GM12878 (cell line): Measurements from ENCODE around the gene SRF. TPM values are rescaled to one million over a fixed set of nuclear protein-coding genes. Genes with fewer than 3 reads are reported as not detected.

Experiments
- BCL11A ChIP-seq: IDR thresholded peaks from 2 replicates; pipeline ENCODE4 v1.6.1; 2011; ENCODE audit warnings: low read depth, low read length
- CBX5 ChIP-seq: sonication (generic); IDR thresholded peaks from 2 replicates; pipeline ENCODE4 v1.6.1; 2016; ENCODE audit warnings: low read depth, moderate library complexity, mild to moderate bottlenecking, inconsistent platforms
- CHD2 ChIP-seq: IDR thresholded peaks from 2 replicates; pipeline ENCODE4 v1.6.1; 2011; ENCODE audit warnings: low read depth, low read length, improper control_type of control experiment, borderline replicate concordance
- ESRRA ChIP-seq: IDR thresholded peaks from 2 replicates; pipeline ENCODE4 v1.6.1; 2012; ENCODE audit warnings: mild to moderate bottlenecking, low read length, improper control_type of control experiment
- HDGF ChIP-seq: fragments of 450-650 bp; IDR thresholded peaks from 2 replicates; pipeline ENCODE4 v1.6.1; 2016; ENCODE audit warnings: antibody characterized with exemption
- MEF2A ChIP-seq: IDR thresholded peaks from 2 replicates; pipeline ENCODE4 v1.6.1; 2011; ENCODE audit warnings: low read depth, mild to moderate bottlenecking, low read length, moderate library complexity; ENCODE audit not compliant: insufficient read depth
- MTA3 ChIP-seq: IDR thresholded peaks from 2 replicates; pipeline ENCODE4 v1.6.1; 2012; ENCODE audit warnings: low read length, inconsistent platforms, borderline replicate concordance
- MXI1 ChIP-seq: fragments of 150-350 bp; IDR thresholded peaks from 2 replicates; pipeline ENCODE4 v1.6.1; 2011; ENCODE audit warnings: low read depth, mild to moderate bottlenecking, inconsistent platforms, low read length, improper control_type of control experiment
- PML ChIP-seq: IDR thresholded peaks from 2 replicates; pipeline ENCODE4 v1.6.1; 2012; ENCODE audit warnings: low read length, inconsistent platforms
- RFX5 ChIP-seq: IDR thresholded peaks from 2 replicates; pipeline ENCODE4 v1.6.1; 2011; ENCODE audit warnings: low read depth, low read length, improper control_type of control experiment
- SMC3 ChIP-seq: IDR thresholded peaks from 2 replicates; pipeline ENCODE4 v1.6.1; 2011; ENCODE audit warnings: low read length, improper control_type of control experiment, borderline replicate concordance
- SREBF1 ChIP-seq: IDR thresholded peaks from 2 replicates; pipeline ENCODE4 v1.6.1; 2012; ENCODE audit warnings: mild to moderate bottlenecking, low read length
- SREBF2 ChIP-seq: IDR thresholded peaks from 2 replicates; pipeline ENCODE4 v1.6.1; 2012; ENCODE audit warnings: mild to moderate bottlenecking, low read length
- STAT1 ChIP-seq: fragments of 450-650 bp; conservative IDR thresholded peaks from 2 replicates; pipeline ENCODE4 v1.6.1; 2014; ENCODE audit warnings: antibody characterized with exemption, mild to moderate bottlenecking
- TBL1XR1 ChIP-seq: IDR thresholded peaks from 2 replicates; pipeline ENCODE4 v1.6.1; 2012; ENCODE audit warnings: low read depth, low read length, improper control_type of control experiment
- TCF3 ChIP-seq: IDR thresholded peaks from 2 replicates; pipeline ENCODE4 v1.6.1; 2012; ENCODE audit warnings: low read depth, mild to moderate bottlenecking, low read length, borderline replicate concordance; ENCODE audit not compliant: insufficient read depth
- polyA plus RNA-seq, 11 experiments: library from polyadenylated mRNA; depleted of rRNA in 4 of 11; unstranded in 6 of 11; stranded (reverse) in 5 of 11; fragments of >200 nt; fragmentation: Nextera tagmentation in 4 of 11; fragmentation: Illumina TruSeq in 1 of 11; extraction: Ambion mirVana in 4 of 11; extraction: Trizol in 1 of 11; gene quantifications; 1 replicate in 1 of 11; 2 replicates in 10 of 11; pipeline versions ENCODE4 v1.2.1 to v1.2.3, GENCODE V29; 2011 to 2016; ENCODE audit warnings: inconsistent platforms in 2 of 11, missing spikeins in 2 of 11, low read depth in 1 of 11
- total RNA-seq, 4 experiments: library from RNA; depleted of rRNA in 3 of 4; stranded (reverse); fragments of >200 nt in 3 of 4; fragmentation: Illumina TruSeq in 1 of 4; extraction: Trizol in 1 of 4; gene quantifications; 2 replicates each; pipeline versions ENCODE4 v1.2.1 to v1.2.3, GENCODE V29; 2013 to 2021
- TF ChIP-seq, protein P1 (sequence below): fragments of 450-650 bp; formaldehyde crosslinking; IDR thresholded peaks from 2 replicates; pipeline ENCODE4 v1.5.0; 2022; ENCODE audit warnings: mild to moderate bottlenecking, missing genetic modification characterization
- TF ChIP-seq, protein P2 (sequence below): IDR thresholded peaks from 2 replicates; pipeline ENCODE4 v1.6.1; 2011; ENCODE audit warnings: low read depth, low read length, improper control_type of control experiment, borderline replicate concordance
- TF ChIP-seq, protein P3 (sequence below): fragments of 450-650 bp; formaldehyde crosslinking; IDR thresholded peaks from 2 replicates; pipeline ENCODE4 v1.4.0; 2020; ENCODE audit warnings: mild to moderate bottlenecking, moderate library complexity
- TF ChIP-seq, protein P4 (sequence below): fragments of 450-650 bp; IDR thresholded peaks from 2 replicates; pipeline ENCODE4 v1.6.1; 2018; ENCODE audit warnings: borderline replicate concordance, mild to moderate bottlenecking; ENCODE audit not compliant: partially characterized antibody

Gene SRF
- total and polyA plus RNA-seq, 10 of the 15 experiments (the other 5 are each of a cell fraction or from before 2014, with no cell fraction given): 2.3 to 56.3 (median 28.2) TPM

DNA sequence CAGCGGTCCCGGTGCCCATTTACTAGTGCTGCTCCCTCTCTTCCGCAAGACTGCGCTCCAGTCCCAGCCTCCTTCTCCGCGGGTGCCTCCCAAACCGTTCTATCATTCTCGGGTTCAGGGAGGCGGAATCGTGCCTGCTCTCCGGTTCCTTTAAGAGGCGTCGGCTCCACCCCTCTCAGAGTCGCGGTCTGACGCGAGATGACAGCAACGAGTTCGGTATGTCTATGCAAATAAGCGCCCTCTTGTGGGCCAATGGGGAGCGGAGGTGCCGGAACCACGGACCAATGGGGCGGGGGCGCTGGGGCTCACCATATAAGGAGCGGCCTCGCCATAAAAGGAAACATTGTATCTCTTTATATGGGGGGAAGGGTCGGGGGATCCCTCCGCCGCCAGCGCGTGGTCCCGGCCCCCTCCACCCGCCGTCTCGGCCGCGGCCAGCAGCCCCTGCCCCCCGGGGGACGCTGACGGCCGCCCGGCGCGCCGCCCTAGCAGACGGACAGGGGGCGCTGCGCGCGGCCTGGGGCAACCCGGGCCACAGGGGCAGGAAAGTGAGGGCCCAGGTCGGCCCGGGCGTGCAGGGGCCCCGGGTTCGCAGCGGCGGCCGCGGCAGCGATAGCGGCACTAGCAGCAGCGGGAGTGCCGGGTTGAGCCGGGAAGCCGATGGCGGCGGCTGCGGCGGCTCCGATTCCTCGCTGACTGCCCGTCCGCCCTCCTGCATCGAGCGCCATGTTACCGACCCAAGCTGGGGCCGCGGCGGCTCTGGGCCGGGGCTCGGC lies at the start of gene SRF (continued):
- TF ChIP-seq ESRRA (no peak), RFX5 (peak; percentile 48; the same call in 1 of the 2 replicates), SREBF1 (no peak), TCF3 (peak; percentile 61; the same call in 1 of the 2 replicates), PML (peak; percentile 86), MXI1 (peak; percentile 85), TBL1XR1 (peak; percentile 64; the same call in 1 of the 2 replicates), SREBF2 (no peak), STAT1 (no peak; the same call in 1 of the 2 replicates), CHD2 (peak; percentile 80; the same call in 1 of the 2 replicates), MEF2A (peak; percentile 65), BCL11A (no peak), CBX5 (no peak), SMC3 (no peak), HDGF (peak; percentile 60; the same call in 1 of the 2 replicates), MTA3 (no peak; the same call in 1 of the 2 replicates)
- TF ChIP-seq, protein P1, sequence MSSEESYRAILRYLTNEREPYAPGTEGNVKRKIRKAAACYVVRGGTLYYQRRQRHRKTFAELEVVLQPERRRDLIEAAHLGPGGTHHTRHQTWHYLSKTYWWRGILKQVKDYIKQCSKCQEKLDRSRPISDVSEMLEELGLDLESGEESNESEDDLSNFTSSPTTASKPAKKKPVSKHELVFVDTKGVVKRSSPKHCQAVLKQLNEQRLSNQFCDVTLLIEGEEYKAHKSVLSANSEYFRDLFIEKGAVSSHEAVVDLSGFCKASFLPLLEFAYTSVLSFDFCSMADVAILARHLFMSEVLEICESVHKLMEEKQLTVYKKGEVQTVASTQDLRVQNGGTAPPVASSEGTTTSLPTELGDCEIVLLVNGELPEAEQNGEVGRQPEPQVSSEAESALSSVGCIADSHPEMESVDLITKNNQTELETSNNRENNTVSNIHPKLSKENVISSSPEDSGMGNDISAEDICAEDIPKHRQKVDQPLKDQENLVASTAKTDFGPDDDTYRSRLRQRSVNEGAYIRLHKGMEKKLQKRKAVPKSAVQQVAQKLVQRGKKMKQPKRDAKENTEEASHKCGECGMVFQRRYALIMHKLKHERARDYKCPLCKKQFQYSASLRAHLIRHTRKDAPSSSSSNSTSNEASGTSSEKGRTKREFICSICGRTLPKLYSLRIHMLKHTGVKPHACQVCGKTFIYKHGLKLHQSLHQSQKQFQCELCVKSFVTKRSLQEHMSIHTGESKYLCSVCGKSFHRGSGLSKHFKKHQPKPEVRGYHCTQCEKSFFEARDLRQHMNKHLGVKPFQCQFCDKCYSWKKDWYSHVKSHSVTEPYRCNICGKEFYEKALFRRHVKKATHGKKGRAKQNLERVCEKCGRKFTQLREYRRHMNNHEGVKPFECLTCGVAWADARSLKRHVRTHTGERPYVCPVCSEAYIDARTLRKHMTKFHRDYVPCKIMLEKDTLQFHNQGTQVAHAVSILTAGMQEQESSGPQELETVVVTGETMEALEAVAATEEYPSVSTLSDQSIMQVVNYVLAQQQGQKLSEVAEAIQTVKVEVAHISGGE (CRISPR knock-in tag): no peak
- TF ChIP-seq, protein P2, sequence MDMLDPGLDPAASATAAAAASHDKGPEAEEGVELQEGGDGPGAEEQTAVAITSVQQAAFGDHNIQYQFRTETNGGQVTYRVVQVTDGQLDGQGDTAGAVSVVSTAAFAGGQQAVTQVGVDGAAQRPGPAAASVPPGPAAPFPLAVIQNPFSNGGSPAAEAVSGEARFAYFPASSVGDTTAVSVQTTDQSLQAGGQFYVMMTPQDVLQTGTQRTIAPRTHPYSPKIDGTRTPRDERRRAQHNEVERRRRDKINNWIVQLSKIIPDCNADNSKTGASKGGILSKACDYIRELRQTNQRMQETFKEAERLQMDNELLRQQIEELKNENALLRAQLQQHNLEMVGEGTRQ: no peak
- TF ChIP-seq, protein P3, sequence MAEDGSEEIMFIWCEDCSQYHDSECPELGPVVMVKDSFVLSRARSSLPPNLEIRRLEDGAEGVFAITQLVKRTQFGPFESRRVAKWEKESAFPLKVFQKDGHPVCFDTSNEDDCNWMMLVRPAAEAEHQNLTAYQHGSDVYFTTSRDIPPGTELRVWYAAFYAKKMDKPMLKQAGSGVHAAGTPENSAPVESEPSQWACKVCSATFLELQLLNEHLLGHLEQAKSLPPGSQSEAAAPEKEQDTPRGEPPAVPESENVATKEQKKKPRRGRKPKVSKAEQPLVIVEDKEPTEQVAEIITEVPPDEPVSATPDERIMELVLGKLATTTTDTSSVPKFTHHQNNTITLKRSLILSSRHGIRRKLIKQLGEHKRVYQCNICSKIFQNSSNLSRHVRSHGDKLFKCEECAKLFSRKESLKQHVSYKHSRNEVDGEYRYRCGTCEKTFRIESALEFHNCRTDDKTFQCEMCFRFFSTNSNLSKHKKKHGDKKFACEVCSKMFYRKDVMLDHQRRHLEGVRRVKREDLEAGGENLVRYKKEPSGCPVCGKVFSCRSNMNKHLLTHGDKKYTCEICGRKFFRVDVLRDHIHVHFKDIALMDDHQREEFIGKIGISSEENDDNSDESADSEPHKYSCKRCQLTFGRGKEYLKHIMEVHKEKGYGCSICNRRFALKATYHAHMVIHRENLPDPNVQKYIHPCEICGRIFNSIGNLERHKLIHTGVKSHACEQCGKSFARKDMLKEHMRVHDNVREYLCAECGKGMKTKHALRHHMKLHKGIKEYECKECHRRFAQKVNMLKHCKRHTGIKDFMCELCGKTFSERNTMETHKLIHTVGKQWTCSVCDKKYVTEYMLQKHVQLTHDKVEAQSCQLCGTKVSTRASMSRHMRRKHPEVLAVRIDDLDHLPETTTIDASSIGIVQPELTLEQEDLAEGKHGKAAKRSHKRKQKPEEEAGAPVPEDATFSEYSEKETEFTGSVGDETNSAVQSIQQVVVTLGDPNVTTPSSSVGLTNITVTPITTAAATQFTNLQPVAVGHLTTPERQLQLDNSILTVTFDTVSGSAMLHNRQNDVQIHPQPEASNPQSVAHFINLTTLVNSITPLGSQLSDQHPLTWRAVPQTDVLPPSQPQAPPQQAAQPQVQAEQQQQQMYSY (CRISPR knock-in tag): no peak
- TF ChIP-seq, protein P4, sequence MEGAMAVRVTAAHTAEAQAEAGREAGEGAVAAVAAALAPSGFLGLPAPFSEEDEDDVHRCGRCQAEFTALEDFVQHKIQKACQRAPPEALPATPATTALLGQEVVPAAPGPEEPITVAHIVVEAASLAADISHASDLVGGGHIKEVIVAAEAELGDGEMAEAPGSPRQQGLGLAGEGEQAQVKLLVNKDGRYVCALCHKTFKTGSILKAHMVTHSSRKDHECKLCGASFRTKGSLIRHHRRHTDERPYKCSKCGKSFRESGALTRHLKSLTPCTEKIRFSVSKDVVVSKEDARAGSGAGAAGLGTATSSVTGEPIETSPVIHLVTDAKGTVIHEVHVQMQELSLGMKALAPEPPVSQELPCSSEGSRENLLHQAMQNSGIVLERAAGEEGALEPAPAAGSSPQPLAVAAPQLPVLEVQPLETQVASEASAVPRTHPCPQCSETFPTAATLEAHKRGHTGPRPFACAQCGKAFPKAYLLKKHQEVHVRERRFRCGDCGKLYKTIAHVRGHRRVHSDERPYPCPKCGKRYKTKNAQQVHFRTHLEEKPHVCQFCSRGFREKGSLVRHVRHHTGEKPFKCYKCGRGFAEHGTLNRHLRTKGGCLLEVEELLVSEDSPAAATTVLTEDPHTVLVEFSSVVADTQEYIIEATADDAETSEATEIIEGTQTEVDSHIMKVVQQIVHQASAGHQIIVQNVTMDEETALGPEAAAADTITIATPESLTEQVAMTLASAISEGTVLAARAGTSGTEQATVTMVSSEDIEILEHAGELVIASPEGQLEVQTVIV: peak; percentile 32
